ENCODE results near the gene NDUFS7.

The NDUFS7 gene

DNA sequence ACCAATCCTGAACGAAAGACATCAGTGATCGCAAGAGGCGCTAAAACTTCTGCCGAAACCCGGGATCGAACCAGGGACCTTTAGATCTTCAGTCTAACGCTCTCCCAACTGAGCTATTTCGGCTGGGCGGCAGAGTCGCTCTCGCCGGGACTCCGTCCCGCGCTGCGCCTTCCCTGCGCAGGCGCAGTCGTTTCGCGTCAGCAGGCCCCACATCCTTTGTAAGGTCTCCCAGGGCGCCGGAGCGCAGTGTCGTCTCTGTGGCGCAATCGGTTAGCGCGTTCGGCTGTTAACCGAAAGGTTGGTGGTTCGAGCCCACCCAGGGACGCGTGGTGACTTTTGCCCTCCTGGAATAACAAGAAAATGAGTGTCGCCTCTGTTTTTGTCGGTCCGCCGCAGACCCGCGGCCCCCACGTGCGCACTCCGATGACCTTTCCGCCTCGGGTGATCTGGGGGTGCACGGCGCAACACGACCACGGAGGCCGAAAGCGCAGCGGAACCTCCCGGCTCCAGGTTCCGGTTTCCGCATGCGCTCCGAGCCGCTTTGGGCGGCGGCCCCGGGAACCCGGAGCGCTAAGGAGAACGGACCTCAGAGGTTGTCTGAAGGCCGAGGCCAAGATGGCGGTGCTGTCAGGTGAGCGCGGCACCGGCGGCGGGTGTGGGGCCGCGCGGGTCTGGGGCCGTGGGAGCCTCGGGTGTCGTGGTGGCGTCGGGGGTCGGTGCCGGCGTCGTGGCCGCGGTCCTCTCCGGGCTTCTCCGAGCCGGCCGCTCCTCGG is at the start of gene NDUFS7:
TSS of gene NDUFS7 (plus strand) at position 596 of the 773 bp plus-strand sequence. CDS start at position 616, 20 bp downstream.
- peak; percentile 82 for DNase-seq (ENCODE audit: low read depth)

DNA sequence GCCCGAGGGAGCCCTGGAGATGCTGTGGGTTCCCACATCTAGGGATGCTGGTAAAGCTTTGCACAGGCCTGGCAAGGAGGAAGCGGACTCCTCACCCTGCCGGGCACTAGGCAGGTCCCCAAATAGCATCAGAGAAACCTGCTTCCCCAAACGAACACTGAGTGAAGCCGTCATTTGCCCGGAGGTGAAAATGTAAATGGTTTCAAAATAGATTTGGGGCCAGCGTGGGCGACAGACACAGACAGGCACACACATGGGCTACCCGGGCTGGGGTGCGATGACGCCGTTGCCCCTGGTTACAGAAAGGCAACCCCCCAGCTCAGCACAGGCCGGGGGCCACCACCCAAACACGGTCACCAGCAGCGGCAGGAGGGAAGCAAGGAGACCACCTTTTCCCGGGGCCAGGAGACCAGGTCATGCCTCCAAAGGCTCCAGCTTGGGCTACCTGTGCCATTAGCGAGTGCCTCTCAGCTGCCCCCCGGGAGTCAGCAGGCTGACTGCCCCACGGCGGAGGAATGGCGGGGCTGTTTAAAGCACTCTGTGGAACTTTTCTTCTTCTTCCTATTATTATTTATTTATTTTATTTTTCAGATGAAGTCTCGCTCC is 47.5 kb upstream of the NDUFS7 start:
- DNase-seq (ENCODE audit: low read depth), result no peak

DNA sequence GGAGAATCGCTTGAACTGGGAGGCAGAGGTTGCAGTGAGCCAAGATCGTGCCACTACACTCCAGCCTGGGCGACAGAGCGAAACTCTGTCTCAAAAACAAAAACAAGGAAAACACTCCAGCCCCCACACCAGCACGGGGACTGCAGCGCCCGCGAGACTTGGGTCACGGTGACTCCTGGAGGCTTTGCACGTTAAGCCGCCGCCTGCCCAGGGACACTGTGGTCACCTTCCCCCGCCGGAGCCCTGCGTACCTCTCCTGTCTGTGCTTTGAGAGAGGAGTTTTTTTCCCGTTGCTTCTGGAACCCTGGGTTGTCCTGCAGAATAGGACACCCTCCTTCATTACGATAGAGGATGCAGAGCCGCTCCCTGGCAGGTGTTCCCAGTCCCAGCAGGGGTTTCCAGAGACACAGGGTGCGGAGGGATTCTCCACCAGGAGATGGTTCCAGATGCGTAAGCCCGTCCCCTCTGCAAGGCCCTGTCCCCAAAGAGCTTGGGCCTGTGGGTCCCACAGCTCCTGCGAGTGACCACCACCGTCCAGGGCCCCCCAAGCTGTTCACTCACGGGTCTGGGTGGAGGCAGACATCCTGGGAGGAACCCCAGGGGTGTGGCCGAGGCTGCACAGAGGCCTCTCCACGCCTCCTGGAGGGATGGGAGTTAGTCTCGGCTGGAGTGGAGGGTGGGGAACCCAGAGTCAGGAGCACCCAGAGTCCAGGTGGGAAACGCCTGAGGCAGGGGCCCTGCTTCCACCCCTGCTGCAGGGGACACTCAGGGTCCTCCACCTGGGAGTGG is 42.8 kb upstream of the NDUFS7 start:
- DNase-seq (ENCODE audit: low read depth), result no peak

DNA sequence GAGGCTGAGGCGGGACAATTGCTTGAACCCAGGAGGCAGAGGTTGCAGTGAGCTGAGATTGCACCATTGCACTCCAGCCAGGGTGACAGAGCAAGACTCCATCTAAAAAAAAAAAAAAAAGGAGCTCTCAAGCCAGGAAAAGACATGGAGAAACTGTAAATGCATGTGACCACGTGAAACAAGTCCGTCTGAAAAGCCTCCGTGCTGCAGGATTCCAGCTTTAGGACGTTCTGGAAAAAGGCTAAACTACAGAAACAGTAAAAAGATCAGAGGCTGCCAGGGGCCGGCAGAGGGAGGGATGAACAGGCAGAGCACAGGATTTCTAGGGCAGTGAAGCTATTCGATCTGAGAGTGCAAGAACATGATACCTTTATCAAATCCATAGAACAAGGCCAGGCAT is 40.7 kb upstream of the NDUFS7 start:
- no peak for DNase-seq (ENCODE audit: low read depth)

DNA sequence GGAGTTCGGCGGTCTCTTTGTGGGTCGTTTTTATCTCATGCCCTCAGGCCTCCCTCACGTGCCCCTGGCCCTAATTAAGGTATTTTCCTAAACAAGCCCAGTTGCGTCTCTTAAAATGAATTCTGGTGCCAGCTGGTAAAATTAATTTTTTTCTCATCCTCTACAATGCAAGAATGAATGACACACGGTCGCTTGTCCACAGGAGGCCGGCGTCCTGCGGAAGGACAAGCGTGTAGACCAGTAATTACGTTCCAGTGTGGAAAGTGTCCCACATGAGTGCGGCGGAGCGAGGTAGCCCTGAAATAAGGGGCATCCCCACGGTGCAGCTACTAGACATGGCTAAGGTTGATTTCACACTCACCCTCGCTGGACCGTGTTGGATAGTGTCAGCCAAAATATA is 34.5 kb upstream of the NDUFS7 start:
- no peak for DNase-seq (ENCODE audit: low read depth)

DNA sequence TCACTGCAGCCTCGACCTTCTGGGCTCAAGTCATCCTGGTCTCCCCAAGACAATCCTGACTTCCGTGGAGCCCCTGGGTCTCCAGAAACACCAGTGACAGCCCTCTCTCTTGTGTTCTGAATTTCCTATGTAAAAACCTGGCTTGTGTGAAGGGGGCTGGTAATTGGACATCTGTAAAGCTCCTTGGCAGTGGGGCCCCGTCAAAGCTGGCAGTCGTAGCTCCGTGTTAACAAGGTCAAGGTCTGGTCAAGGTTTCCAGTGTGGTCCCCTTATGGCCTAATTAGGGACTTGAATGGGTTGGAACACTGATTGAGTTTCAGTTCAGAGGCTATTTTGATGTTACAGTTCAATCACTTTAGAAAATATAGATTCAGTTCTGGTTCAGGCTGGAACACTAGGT is 32.8 kb upstream of the NDUFS7 start:
- no peak for DNase-seq (ENCODE audit: low read depth)

DNA sequence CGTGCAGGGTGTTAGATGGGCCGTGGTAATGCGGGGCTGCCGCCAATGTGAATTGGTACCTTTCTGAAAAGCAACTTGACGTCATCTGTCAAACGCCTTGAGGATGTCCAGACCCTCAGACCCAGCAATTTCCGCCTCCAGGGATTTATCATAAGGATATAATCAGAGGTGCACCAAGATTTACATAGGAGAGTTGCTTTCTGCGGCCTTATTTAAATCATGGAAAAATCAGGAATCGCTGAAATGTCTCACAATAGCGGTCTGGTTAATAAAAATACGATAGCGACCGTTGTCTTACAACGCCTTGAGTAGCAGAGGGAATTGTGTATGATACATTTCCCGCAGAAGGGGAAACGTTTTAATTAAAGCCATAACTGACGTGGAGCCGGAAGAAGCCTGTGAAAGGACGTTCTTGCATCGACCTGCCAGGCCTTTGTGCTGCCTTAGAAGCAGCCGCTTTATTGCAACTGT is 32.3 kb upstream of the NDUFS7 start:
- no peak for DNase-seq (ENCODE audit: low read depth)

DNA sequence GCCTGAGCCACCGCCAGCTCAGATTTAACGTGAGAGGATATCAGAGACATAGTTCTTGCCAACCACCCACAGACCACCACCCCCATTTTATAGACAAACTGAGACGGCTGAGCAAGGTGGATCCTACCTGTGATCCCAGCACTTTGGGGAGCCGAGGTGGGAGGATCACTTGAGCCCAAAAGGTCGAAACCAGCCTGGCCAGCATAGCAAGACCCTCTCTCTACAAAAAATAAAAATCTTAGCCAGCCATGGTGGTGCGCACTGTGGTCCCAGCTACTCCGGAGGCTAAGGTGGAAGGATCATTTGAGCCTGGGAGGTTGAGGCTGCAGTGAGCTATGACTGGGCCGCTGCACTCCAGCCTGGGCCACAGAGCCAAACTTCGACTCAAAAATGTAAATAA is 30.6 kb upstream of the NDUFS7 start:
- DNase-seq (ENCODE audit: low read depth), result no peak

DNA sequence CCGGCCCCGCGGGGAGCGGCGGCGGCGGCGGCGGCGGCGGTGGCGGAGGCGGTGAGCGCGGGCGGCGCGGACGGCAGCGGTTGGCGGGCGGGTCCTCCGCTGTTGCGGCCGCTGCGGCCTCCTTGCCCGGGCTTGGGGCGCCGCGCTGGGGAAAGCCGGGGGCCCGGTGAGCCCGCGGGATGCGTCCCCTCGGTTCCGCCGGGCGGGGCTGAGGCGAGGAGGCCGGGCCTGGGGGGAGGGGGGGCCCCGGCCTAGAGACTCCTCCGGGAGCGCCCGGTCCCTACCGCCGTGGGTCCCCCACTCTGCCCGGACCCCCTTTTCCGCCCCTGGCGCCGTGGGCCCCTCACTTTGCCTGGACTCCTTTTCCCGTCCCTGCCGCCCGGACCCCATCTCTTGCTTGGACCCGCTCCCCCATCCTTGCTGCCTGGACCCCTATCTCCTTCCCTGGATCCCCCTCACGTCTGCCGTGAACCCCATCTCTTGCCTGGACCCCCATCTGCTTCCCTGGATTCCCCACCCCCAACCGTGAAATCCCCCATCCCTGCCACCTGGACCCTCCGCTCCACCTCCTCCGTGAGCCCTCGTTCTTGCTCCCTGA is 28.6 kb upstream of the NDUFS7 start:
- no peak for DNase-seq (ENCODE audit: low read depth)

DNA sequence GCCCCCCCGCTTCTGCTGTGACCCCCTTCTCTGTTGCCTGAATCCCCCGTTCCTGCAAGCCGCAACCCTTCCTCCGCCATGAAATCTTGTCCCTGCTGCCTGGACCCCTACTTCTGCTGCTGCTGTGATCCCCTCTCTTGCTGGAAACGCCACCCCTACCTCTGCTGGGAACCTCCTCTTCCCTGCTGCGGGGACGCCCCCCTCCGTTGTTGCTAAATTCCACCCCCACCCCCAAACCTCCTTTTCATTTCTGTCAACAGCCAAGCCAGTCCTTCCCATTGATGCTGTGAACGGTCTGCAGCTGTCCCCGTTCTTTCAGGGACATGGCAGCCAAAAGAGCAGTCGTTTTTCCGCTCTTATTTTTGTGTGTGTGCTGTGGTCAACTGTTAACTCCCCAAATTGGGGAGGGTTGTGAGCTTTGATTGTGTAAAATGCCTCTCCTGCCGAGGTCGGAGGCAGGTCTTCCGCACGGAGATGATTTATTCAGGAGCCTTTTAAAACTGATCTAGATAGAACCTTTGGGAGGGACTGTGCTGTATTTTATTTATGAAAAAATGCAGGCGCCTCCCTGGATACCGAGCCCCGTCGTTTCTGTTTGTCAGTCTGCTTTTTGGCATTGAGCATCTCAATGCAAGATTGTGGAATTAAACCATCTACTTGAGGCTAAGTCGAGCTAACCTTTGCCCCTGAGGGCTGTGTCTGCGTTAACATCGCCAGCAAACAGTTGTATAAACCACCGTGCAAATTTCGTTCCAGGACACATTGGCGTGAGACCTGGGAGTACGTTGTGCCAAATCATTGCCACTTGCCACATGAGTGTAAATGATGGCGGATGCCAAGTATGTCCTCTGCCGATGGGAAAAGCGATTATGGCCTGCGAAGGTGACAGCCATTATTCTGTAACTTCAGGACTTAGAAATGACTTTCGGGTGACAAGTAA is 27.9 kb upstream of the NDUFS7 start:
- DNase-seq (ENCODE audit: low read depth), result no peak

DNA sequence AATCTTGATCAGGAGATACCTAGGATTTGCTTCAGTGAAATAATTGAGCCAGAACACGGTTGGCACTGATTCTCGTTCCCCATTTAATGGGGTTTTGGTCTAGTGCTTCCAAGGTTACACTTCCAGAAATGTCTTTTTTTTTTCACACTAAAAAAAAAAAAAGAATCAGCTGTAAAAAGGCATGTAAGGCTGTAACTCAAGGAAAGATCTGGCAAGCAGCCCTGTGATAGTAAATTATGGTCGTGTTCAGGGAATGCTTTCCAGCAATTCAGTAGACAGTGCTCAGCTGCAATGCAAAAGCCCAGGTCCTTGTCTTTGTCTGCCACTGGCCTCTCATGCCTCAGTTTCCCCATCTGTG is 27.2 kb upstream of the NDUFS7 start:
- DNase-seq (ENCODE audit: low read depth), result no peak

DNA sequence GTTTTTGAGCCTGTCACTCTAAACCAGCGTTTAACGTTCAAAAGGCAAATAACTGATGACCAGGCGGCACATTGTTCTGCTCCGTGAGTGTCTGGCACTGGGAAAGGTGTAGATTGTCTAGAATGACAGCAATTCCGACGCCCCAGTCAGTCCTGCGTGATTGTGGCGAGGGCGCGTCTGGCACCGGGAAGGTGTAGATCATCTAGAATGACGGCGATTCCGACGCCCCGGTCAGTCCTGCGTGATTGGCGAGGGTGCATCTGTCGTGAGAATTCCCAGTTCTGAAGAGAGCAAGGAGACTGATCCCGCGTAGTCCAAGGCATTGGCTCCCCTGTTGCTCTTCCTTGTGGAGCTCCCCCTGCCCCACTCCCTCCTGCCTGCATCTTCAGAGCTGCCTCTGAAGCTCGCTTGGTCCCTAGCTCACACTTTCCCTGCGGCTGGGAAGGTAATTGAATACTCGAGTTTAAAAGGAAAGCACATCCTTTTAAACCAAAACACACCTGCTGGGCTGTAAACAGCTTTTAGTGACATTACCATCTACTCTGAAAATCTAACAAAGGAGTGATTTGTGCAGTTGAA is 26.1 kb upstream of the NDUFS7 start:
- DNase-seq (ENCODE audit: low read depth), result no peak

DNA sequence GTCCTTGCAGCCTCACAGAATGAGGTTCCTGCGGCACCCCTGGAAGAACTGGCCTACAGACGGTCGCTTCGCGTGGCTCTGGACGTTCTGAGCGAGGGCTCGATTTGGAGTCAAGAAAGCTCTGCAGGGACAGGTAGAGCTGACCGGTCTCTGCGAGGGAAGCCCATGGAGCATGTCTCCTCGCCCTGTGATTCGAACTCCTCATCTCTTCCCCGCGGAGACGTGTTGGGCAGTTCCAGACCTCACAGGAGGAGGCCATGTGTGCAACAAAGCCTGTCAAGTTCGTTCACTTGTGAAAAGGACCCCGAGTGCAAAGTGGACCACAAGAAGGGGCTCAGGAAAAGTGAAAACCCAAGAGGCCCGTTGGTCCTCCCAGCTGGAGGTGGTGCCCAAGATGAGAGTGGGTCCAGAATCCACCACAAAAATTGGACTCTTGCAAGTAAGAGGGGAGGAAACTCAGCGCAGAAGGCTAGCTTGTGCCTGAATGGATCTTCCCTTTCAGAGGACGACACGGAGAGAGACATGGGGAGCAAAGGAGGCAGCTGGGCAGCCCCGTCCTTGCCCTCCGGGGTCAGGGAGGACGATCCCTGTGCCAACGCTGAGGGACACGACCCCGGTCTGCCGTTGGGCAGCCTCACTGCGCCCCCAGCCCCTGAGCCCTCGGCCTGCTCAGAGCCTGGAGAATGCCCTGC is 23.4 kb upstream of the NDUFS7 start:
- no peak for DNase-seq (ENCODE audit: low read depth)

DNA sequence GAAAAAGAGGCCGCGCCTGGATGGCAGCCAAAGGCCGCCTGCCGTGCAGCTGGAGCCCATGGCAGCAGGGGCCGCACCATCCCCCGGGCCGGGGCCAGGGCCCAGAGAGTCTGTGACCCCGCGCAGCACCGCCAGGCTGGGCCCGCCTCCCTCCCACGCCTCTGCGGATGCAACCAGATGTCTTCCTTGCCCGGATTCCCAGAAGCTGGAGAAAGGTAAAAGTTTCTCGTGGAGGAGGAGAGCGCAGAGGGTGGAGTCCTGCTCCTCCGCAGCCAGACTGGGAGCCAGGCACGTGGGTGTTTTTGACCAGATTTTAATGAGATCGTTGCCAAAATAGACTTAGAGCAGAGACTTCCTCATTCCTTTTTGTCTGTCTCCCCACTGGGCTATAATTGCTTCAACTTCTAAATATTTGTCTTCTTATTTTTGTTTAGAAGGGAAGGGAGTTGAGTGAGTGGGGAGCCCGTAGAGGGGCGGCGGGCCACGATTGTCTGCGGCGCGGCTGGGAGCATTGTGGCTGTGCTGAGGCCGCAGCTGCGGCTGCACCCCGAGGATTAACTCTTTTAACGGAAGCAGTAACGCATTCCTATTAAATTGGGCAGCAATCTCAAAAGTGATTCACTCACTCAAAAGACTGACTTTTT is 22.8 kb upstream of the NDUFS7 start:
- peak; percentile 51 for DNase-seq (ENCODE audit: low read depth)

DNA sequence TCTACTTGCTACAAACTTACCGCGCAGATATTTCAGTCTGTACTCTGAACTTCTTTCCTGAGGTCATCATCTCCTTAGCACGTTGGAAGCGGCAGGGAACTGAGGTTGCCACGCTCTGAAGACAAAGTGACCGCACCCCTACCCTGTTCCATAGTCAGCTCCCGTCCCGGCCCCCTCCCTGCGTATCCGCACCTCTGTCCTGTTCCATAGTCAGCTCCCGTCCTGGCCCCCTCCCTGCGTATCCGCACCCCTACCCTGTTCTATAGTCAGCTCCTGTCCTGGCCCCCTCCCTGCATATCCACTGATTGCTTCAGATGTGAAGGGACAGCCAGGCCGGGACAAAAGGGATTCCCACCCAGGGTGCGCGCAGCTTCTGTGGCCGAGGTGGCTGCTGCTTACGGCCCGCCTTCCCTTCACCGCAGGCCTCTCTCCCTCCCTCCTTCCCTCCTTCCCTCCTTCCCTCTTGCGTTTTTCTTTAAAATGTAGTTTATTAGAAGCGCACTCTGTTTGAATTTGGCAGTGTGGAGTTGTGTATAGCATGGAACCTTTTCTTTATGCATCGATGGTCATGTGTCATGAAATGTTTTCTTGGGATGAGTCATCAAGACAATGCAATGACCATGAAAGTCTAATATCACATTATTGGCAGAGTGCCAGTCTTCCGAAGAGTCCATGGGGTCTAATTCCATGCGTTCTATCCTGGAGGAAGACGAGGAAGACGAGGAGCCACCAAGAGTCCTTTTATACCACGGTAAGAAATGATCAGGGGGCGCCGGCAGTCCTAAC is 21.9 kb upstream of the NDUFS7 start:
- peak; percentile 72 for DNase-seq (ENCODE audit: low read depth)

DNA sequence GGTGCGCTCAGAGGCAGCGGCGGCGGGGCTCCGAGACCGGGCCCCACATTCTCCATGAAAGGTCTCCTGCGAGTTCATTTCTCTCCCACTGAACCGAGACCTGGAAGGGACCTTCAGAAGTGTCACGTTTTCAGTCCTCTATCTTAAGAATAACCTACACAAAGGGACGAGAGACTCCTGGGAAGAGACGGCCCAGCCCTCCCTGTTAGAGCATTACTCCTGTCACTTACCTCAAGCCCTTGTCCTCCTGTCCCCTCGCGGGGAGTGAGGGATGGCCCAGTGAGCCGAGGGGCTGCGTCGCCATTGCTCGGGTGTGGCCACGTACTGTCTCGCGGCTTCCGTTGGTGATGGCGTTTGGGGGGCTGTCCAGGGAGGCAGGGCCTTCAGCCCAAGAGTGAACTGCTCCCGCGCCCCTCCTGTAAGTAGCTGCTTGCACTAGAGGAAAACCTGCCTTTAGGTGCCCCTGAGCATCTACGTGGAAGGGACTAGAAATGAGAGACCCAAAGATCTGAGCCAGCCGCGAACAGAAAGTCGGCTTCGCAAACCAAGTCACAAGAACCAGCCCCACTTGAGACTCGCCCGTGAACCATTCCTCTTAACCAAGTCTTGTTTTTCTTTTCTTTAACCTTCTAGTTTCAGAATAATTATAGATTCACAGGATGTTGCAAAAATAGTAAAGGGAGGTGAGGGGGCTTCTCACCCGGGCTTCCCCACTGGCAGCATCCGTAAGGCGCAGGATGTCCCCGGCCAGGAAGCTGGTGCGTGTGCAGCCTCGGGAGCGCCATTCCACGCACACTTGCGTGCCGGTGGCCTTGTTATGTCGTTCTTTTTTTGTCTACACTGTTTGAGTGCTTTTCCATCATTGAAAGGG is 21.1 kb upstream of the NDUFS7 start:
- DNase-seq (ENCODE audit: low read depth), result no peak

DNA sequence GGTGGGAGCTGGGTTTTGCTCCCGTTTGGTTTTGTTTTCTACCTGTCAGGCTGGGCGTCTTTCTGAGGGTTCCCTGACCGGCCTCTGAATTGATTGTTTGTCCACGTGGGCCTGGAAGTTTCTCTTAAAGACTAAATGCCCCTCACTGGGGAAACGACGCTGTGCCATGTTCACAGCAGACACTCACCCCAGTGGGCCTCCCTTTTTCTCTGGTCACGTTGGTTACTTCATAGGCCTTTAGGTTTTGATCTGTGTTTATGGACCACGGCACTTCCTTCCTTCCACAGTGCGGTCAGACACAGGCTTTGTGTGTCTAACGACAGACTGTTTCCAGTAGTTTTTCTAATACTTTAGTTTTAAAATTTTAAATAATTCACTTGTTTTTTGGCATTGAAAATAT is 20.1 kb upstream of the NDUFS7 start:
- DNase-seq (ENCODE audit: low read depth), result no peak

DNA sequence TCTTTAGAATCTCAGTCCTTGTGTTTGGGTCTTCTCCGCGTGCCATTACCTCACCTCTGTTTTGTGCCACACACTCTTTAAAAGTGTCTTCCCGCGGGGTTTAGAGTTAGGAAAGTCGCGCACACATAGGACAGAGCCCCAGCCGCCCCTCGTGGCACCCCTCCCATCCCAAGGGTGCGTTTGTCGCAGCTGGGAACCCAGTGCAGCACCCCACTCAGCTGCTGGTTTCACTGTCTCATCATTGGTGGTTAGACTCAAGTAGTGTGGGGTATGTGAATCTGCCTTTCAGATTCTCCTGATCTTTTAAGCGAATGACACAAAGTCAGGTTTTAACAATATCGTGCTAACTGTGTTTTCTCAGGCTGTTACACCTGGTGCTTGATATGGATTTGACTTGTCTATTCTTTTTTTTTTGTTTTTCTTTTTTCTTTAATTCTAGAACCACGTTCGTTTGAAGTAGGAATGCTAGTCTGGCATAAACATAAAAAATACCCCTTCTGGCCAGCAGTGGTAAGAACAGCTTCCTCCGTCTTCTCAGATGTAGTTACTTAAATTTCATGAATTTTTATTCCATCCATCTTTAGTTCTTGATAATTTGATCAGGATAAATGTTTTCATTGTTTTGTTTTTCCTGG is 19.5 kb upstream of the NDUFS7 start:
- DNase-seq (ENCODE audit: low read depth), result no peak

All from fibroblast of the conjunctiva (primary cell).